Aorta (tissue), 5 donors: ENCODE results near the gene DENND2A. TPM values are rescaled to one million over a fixed set of nuclear protein-coding genes. Genes with fewer than 3 reads are reported as not detected.
"Not testable (repeated sequence)": the region's sequence is repeated elsewhere in the genome, so short reads cannot be mapped to it uniquely, and the experiment has no call there.

Experiments used
- ATAC-seq: fragments of 200-7000 bp; cut with Tn5 transposase; one replicate; pipeline ENCODE4 v1.9.1; 2022; ENCODE audit warnings: moderate library complexity; ENCODE audit not compliant: low FRiP score
- DNase-seq, 2 donors: peaks; one replicate each; pipeline ENCODE4 v3.0.0-alpha.2; 2020
- H3K27ac ChIP-seq, 2 donors: one replicate each; pipeline ENCODE4 v1.5.1; 2013; ENCODE audit warnings: low read length in 2 of 2, mild to moderate bottlenecking in 2 of 2, moderate library complexity in 2 of 2, control low read depth in 1 of 2, inconsistent platforms in 1 of 2, low read depth in 1 of 2
- H3K27me3 ChIP-seq, 2 donors: one replicate each; pipeline ENCODE4 v1.6.1; 2013; ENCODE audit warnings: control low read depth in 1 of 2, low read length in 1 of 2, mild to moderate bottlenecking in 1 of 2, moderate library complexity in 1 of 2; ENCODE audit not compliant: insufficient read depth in 2 of 2, control insufficient read depth in 1 of 2
- H3K36me3 ChIP-seq, 2 donors: one replicate each; pipeline ENCODE4 v1.6.1; 2013; ENCODE audit warnings: control low read depth in 1 of 2, low read length in 1 of 2, mild to moderate bottlenecking in 1 of 2; ENCODE audit not compliant: insufficient read depth in 2 of 2, control insufficient read depth in 1 of 2
- H3K4me1 ChIP-seq, 2 donors: one replicate each; pipeline ENCODE4 v1.6.1; 2013; ENCODE audit warnings: low read length in 2 of 2, control low read depth in 1 of 2, mild to moderate bottlenecking in 1 of 2, moderate library complexity in 1 of 2; ENCODE audit not compliant: insufficient read depth in 2 of 2, control insufficient read depth in 1 of 2
- H3K4me3 ChIP-seq, 2 donors: one replicate each; pipeline ENCODE4 v1.5.1; 2013; ENCODE audit warnings: low read length in 2 of 2, control low read depth in 1 of 2, mild to moderate bottlenecking in 1 of 2
- H3K9me3 ChIP-seq: one replicate; pipeline ENCODE4 v1.6.1; 2013; ENCODE audit warnings: mild to moderate bottlenecking, low read length; ENCODE audit not compliant: control insufficient read depth
- WGBS, 2 donors: extraction: QIAGEN DNeasy Blood & Tissue Kit; methylation state at CpG; one replicate each; pipeline ENCODE4 v1.1.7; 2013; 5-methylcytosine and 5-hydroxymethylcytosine counted together
- intact Hi-C, 2 donors: fragments of 100-400 bp; cut with DNase I; formaldehyde crosslinking; loops; one replicate each; pipeline versions ENCODE4 v1.14.2 to v1.15.0; 2022
- polyA plus RNA-seq, 2 donors: library from polyadenylated mRNA; stranded (reverse); fragments of 200-250 nt; gene quantifications; one replicate each; pipeline ENCODE4 v1.2.3, GENCODE V29; 2013
- total RNA-seq, 2 donors: library from RNA; stranded (reverse); fragmentation: NEBNext Ultra II Directional; extraction: Animal tissue kit (Norgen Biotek cat#: 25700); gene quantifications; one replicate each; pipeline ENCODE4 v1.2.1, GENCODE V29; 2021
- donor health status: healthy with polysubstance abuse.
- donor health status: Bipolar disorder and iron deficiency.
- donor health status: DM: no; HTN: no; CAD: no.
- donor health status: DM: no; HTN: no; CAD: no.
- donor health status: DM: yes; HTN: yes; CAD: no.

DENND2A gene
- total and polyA plus RNA-seq, 4 donors: 1.4 to 19.2 (median 3.8) TPM

DNA sequence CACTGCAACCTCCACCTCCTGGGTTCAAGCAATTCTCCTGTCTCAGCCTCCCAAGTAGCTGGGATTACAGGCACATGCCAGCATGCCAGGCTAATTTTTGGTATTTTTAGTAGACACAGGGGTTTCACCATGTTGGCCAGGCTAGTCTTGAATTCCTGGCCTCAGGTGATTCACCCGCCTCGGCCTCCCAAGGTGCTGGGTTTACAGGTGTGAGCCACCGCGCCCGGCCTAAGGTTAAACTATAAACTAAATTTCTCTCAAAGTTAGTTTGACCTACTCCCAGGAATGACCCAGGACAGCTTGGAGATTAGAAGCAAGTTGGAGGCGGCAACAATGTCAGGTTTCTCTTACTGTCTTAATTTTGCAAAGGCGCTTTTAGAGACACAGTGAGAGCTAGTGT is 142.8 kb downstream of the DENND2A start:
- H3K4me3 ChIP-seq, H3K27me3 ChIP-seq, ATAC-seq, H3K36me3 ChIP-seq, H3K9me3 ChIP-seq, H3K4me1 ChIP-seq, intact Hi-C loops, DNase-seq, H3K27ac ChIP-seq: not testable (repeated sequence)
- WGBS, 2 donors: 97% methylated on average over 7 of the region's 7 CpGs

DNA sequence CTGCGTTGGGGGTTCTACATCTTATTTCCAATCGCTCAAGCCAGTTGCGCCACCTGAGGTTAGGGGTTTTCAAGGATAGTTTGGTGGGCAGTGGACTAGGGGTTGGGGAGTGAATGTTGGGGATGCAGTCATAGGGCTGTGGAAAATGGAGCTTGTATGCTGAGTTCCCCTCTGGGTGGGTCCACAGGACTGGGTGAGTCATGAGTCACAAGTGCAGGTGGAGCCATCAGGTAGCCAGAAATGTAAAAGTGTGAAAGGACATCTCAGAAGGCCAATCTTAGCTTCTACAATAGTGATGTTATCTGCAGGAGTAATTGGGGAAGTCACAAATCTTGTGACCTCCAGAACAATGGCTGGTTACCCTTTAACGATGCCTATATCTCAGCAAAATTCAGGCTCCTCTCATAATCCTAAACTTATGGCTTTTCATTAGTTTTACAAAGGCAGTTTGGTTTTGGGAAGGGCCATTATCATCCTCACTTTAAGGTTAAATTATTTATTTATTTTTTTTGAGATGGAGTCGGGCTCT is 143.3 kb downstream of the DENND2A start:
- WGBS, 2 donors: 76 to 78% methylated on average over 5 of the region's 5 CpGs
- ATAC-seq: no peak
- intact Hi-C loops: no loop called here

DNA sequence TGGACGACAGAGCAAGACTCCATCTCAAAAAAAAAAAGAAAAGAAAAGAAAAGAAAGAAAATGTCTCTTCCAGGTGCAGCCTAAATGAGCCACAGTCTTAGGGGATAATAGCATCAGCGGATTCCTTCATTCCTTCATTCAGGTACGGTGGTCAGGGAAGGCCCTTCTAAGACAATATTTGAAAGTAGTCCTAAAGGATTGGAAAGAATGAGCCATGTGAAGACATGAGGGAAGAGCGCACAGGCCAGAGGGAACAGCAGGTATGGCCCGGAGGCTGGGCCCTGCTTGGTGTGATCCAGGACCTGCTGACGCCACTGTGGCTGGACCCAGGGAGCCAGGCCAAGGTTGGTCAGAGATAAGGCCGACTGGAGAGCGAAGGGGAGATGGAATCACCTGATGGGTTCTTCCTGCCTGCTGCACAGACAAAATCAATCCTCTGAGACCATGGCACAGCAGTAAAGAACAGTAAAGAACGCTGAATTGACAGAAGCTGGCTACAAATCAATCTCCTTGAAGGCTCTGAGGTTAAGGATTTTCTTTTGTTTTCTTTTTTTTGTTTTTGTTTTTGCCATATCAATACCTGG is 145.0 kb downstream of the DENND2A start:
- H3K36me3 ChIP-seq: no peaks in the 10 kb centered on the region
- H3K4me3 ChIP-seq: no peak overlapping the region
- no peaks in the 10 kb centered on the region for H3K4me1 ChIP-seq
- intact Hi-C loops: no loop called here
- H3K27ac ChIP-seq: no peak overlapping the region
- no peak for DNase-seq
- H3K27me3 ChIP-seq: no peaks in the 10 kb centered on the region
- H3K9me3 ChIP-seq: no peaks in the 10 kb centered on the region
- 93% methylated on average over 8 to 9 of the region's 9 CpGs for WGBS, 2 donors
- no peak for ATAC-seq

More for the DNA sequence above, 143.3 kb downstream of the DENND2A start:
- no peak for DNase-seq
- Histone ChIP-seq H3K27me3 (no peaks in the 10 kb centered on the region), H3K27ac (no peak overlapping the region), H3K4me3 (no peak overlapping the region), H3K9me3 (no peaks in the 10 kb centered on the region), H3K36me3 (no peaks in the 10 kb centered on the region), H3K4me1 (no peaks in the 10 kb centered on the region)

DNA sequence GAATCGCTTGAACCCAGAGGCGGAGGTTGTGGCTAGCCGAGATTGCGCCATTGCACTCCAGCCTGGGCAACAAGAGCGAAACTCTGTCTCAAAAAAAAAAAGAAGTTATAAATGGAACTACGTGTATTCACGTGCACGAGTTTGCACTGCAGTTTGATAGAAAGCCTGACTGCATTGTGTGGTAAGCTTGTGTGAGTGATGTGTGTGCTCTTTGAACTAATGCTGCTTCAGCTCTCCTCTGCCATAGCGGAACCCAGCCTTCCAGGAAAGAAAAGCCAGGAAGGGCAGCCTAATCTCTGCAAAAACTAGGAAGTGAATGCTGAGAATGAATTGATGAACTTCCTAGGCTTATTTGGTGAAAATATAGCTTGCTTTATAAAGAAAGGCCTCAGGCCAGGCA is 145.7 kb downstream of the DENND2A start:
- no peak for ATAC-seq
- no peaks in the 10 kb centered on the region for H3K4me1 ChIP-seq
- no peaks in the 10 kb centered on the region for H3K9me3 ChIP-seq
- H3K27ac ChIP-seq: no peak overlapping the region
- H3K27me3 ChIP-seq: no peaks in the 10 kb centered on the region
- WGBS, 2 donors: 88 to 90% methylated on average over 9 of the region's 9 CpGs
- intact Hi-C loops: no loop called here
- H3K36me3 ChIP-seq: no peaks in the 10 kb centered on the region
- no peak overlapping the region for H3K4me3 ChIP-seq
- DNase-seq: peak in 1 of 2 donors; percentile 52

DNA sequence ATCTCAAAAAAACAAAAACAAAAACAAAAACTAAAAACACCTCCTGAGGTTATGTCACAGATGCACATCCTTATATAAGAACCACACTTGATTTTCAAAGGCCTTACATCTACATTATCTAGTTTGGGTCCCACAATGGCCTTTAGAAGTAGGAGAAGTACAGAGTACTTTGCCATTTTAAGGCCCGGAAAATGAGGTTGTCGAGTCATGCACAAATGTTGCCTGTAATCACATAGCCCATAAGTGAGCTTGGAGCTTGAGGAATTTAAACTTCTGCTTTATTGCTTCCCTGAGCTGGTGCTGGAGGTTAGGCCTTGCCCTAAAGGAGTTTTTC is 151.6 kb downstream of the DENND2A start:
- Histone ChIP-seq H3K27me3 (no peaks in the 10 kb centered on the region), H3K4me3 (no peak overlapping the region), H3K27ac (no peak overlapping the region), H3K36me3 (no peaks in the 10 kb centered on the region), H3K4me1 (no peaks in the 10 kb centered on the region), H3K9me3 (no peaks in the 10 kb centered on the region)
- DNase-seq (no peak), ATAC-seq (no peak)
- intact Hi-C loops: no loop called here
- WGBS, 2 donors: 69 to 73% methylated on average over 2 of the region's 2 CpGs

DNA sequence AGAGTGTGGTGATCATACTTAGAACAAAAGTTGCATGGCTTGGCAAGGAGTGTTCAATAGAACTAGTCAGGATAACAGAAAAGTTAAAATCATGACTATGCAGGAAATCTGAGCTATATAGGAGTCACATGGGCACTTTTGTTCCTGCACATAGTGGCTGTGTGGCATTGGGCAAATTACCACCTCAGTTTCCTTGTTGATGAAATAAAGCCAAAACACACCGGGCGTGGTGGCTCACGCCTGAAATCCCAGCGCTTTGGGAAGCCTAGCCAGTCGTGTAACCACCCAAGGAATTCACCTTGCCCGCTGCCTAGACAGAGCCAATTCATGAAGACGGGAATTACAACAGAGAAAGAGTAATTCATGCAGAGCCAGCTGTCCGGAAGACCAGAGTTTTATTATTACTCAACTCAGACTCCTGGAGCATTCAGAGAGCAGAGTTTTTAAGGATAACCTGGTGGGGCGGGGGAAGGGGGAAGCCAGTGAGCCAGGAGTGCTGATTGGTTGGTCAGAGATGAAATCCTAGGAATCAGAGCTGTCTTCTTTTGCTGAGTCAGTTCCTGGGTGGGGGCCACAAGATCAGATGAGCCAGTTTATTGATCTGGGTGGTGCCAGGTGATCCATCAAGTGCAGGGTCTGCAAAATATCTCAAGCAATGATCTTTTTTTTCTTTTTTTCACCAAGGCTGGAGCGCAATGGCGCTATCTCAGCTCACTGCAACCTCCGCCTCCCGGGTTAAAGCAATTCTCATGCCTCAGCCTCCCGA is 154.9 kb downstream of the DENND2A start:
- Histone ChIP-seq H3K27ac (no peak overlapping the region), H3K4me3 (no peak overlapping the region), H3K27me3 (no peaks in the 10 kb centered on the region), H3K4me1 (no peaks in the 10 kb centered on the region), H3K9me3 (no peaks in the 10 kb centered on the region), H3K36me3 (no peaks in the 10 kb centered on the region)
- intact Hi-C loops: no loop called here
- no peak for DNase-seq
- ATAC-seq: no peak
- WGBS, 2 donors: 71 to 80% methylated on average over 14 of the region's 14 CpGs

DNA sequence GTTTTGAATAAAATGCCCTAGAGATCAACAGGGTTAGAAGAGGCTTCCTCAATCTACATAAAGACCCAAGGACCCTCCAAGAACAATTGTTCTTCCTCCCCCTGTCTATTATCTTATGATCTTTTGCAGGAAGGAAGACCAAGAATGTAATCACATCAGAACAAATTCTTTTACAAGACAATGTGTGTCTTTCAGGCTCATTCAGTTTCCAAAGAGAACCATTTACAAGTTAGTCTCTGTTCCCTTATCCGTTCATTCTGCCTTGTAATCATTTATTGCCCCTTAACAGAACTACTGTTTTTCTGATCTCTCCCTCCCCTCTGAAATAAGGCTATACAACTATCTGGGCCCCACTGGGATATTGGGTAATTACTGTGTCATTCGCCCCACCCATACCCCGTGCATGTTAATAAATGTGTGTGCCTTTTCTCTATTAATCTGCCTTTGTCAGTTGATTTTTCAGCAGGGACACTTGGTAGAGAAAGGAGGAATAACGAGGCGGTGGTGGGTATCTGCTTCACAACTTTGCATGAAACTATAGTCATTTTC is 155.6 kb downstream of the DENND2A start:
- H3K27me3 ChIP-seq: no peaks in the 10 kb centered on the region
- no peak overlapping the region for H3K4me3 ChIP-seq
- intact Hi-C loops: no loop called here
- H3K36me3 ChIP-seq: no peaks in the 10 kb centered on the region
- DNase-seq (no peak), ATAC-seq (no peak)
- no peak overlapping the region for H3K27ac ChIP-seq
- H3K4me1 ChIP-seq: no peaks in the 10 kb centered on the region
- H3K9me3 ChIP-seq: no peaks in the 10 kb centered on the region
- 68 to 70% methylated on average over 5 of the region's 5 CpGs for WGBS, 2 donors

DNA sequence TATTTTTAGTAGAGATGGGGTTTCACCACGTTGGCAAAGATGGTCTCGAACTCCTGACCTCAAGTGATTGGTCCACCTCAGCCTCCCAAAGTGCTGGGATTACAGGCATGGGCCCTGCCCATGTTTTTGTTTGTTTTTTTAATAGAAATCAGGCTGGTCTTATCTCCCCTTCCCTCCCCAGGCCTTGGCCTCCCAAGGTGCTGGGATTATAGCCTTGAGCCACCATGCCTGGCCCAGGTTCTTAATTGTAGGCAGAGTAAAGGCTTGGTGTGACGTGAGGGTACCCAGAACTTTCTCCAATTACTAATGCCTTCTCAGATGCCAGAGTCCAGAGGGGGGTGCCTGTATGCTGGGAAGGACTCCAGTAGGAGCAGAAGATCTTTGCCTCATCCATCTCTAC is 156.1 kb downstream of the DENND2A start:
- Histone ChIP-seq H3K4me3 (no peak overlapping the region), H3K9me3 (no peaks in the 10 kb centered on the region), H3K27ac (no peak overlapping the region), H3K4me1 (no peaks in the 10 kb centered on the region), H3K36me3 (no peaks in the 10 kb centered on the region), H3K27me3 (no peaks in the 10 kb centered on the region)
- DNase-seq: no peak
- no peak for ATAC-seq
- WGBS, 2 donors: 87 to 94% methylated on average over 3 of the region's 3 CpGs
- intact Hi-C loops: no loop called here

DNA sequence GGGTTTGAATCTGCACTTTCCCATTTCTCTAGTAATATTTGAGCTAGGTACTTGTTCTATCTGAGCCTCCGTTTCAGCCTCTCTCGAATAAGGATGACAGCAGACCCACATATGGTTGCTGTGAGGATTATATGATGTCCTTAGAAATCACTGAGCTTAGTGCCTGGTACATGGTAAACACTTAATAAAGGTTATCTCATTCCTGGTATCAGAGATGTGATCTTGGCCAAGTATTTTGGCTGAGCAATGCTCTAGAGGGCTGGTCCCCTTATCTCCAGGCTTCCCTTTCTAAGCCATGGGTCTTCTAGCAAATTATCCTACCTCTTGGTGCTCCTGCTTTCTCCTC is 160.9 kb downstream of the DENND2A start:
- Histone ChIP-seq H3K27ac (no peak overlapping the region), H3K4me3 (peak overlapping the region; percentile 15 to 90), H3K4me1 (no peaks in the 10 kb centered on the region), H3K27me3 (no peaks in the 10 kb centered on the region), H3K9me3 (no peaks in the 10 kb centered on the region), H3K36me3 (no peaks in the 10 kb centered on the region)
- no peak for ATAC-seq
- 1 to 4% methylated on average over 2 of the region's 2 CpGs for WGBS, 2 donors
- intact Hi-C loops: loop anchor here (5.0 to 10.0 kb wide), 2 partner anchors 173 to 535 kb away; partner anchors contain the start of gene MRPS33 (in 1 of the 2)
- no peak for DNase-seq
